GM21576 (cell line): Measurements from ENCODE around the gene DNAJB13.
A peak's percentile ranks its signal among the peaks of the same experiment; 100 is the strongest.

Source experiments
- ATAC-seq: cut with Tn5 transposase; IDR thresholded peaks from one replicate; pipeline ENCODE4 v1.9.1; 2021; ENCODE audit warnings: mild to moderate bottlenecking, moderate library complexity; ENCODE audit not compliant: unreplicated experiment

The DNAJB13 gene

DNA sequence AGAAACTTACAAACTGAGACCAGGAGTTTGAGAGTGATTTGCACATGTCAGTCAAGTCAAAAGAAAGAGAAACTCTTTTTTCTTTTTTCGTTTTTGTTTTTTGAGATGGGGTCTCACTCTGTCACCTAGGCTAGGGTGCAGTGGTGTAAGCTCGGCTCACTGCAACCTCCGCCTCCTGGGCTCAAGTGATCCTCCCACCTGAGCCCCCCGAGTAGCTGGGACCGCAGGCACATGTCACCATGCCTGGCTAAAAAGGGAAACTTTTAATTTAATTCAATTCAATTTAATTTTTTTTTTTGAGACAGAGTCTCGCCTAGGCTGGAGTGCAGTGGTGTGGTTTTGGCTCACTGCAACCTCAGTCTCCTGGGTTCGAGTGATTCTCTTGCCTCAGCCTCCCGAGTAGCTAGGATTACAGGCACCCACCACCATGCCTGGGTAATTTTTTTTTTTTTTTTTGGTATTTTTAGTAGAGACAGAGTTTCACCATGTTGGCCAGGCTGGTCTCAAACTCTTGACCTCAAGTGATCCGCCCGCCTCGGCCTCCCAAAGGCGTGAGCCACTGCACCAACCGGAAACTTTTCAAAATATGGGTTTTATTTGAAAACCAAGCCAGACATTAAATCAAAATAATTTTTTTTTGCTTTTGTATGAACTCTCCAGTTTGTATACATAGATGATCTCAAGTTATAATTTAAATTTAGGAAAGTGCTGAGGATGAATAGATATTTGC lies 48.2 kb downstream of the DNAJB13 start:
- ATAC-seq = no peak

DNA sequence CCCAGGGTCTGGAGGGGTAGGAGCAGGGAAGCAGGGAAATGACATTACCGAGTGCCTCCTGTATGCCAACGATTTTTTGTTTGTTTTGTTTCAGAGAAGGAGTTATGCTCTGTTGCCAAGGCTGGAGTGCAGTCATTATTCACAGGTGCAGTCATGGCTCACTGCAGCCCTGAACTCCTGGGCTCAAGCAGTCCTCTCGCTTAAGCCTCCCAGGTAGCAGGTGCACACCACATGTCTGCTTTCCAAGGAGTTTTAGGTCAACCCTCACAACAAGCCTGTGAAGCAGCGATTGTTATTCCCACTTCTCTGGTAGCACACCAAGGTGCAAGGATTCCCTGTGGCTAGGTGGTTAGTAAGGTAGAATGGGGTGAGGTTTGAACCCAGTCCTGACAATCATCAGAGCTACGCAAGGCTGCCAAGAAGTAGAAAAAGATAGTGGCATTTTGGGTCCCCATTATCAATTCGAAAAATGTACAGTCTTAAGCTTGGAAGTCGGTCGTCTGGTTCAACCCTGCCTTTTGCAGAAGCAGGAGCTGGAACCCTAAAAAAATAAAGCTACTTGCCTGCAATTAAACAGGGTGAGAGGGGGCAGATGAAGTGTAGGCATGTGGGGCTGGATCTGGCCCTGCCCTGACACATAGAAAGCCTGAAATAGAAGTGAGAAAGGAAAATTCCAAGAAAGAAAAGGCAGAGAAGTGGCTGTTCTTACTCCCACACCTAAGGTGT lies 48.9 kb downstream of the DNAJB13 start:
- ATAC-seq = no peak

DNA sequence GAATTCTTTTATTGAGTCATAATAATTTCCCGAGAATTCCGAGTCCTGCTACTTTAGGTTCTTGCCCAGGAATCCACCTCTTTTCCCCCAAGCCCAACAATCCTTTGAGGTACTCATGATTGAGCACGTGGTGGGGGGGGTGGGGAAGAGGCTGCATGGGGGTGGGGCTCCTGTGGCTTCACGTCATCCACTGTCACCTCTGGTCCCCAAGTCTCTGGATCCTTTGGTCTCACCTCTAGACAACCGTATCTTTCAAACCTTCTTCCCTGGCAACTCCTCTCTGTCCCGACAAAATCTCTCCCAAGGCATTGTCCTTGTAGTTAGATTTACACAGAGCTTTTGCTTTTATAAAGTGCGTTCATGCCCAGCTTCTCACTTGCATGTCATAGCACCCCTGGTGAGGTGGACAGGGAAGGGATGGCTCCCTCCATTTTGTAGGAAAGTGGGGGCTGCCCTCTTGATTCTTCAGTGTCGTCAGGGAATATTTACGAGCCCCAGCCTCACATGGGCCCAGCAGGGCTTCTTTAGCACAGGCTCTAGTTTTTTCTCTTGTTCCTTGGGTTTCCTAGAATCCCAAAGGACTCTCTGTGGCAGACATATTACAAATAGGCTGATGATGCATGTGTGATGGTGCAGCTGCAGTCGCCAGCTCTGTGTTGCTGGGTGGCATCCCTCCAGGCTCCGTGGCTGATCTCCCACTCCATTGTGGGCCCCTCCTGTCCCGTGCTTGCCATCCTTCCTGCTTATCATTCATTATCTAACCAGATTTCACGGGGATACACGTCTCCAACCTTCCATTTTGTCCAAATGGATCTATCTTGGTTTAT lies 49.7 kb downstream of the DNAJB13 start:
- no peak for ATAC-seq

DNA sequence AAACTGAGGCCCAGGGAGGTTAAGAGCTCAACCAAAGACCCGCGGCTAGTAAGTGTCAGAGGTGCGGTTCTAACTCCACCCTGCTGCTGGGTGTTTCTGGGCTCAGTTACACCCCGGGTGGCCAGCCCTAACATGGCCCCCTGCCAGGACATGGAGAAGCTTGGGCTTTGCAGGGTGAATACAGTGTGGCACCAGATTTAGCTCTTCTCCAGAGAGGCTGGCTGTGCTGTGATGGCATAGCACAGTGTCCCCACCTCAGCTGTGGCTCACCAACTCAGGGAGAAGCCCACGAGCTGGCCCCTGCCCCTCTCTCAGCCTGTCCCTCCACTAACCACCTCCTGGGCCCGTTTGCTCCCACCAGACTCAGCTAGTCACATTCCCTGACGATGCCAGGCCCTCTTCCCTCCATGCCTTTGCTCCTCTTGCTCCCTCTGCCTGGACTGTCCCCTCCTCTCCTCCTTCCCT lies 51.0 kb downstream of the DNAJB13 start:
- no peak for ATAC-seq

DNA sequence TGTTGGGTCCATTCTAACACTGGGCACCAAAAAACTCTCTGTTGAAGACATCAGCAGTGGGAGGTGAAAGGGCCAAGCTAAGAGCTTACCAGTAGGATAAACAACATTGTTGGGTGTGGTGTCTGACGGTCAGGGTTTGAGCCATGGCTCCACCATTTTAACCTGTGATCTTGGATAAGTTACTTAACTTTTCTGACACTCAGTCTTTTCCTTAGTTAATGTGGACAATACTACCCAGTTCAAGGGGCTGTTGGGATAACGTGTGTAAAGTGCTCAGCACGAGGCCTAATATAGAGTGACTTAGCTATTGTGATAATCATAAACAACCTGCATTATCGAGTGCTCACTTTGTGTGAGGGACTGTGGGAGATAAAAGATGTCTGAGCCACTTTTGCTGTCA lies 52.0 kb downstream of the DNAJB13 start:
- no peak for ATAC-seq

DNA sequence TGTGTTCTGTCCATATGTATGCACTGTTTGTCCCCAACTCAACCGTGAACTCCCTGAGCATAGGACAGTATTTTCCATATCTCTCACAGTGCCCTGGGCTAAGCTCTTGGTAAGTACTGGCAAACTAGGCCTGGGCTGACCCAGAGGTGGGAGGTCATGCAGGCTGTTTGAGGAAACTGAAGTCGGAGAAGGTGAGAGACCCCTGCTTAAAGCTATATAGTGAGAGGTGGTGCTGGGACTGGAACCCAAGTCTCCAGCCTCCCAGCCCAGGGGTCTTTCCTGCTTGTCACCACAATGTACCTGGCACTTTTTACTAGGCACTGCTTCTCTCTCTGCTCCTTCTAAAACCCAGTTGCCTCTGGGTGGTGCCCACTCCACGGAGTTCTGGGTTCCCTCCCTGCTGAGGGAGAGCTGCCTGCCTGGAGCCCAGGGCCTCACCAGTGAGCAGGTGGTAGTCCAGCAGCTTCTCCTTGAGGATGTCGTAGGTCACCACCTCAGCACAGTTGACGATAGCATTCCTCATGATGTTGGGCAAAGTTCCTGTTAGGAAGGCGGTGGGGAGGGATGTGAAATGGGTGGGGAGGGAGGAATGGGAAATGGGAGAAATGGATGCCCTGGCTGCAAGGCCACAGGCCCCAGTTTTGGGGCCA lies 53.3 kb downstream of the DNAJB13 start:
- ATAC-seq = no peak

DNA sequence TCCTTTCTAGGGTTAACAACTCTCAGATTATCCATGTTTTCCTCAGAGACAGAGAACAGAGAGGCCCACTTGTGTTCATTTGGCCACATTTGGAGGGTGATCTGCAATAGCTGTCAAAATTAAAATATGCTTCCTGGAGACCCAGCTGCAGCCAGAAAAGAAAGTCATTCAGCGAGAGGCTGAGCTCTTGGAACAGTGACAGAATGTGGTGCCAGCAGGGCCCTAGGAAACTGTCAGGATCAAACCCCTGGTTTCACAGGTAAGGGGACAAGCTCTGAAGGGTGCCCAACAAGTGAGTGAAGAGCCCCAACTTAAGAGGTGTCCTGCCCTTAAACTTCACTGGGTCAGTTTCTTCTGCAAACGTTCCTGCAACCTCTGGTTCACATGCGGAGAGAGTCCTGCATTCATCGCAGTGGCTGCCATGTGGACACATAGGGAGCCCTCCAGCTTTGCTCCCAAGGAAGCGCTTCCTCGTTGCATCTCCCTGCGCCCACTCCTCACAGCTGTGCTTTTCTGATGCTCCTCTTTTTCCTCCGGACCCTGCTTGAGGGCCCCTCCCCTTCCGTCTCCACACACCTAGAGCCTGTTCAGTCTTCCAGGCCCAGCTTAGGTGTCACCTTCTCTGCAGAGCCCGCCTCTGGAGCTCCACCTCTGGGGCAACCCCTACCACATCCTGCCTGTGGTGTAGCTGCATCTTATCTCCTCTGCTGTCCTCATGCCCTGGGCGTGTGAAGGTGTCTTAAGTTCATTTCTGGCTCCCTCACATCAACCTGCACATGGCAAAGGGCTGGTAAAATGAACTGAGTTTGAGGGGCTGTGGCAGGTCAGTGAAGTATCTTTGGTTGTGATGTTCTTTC lies 54.2 kb downstream of the DNAJB13 start:
- peak; percentile 71 for ATAC-seq

DNA sequence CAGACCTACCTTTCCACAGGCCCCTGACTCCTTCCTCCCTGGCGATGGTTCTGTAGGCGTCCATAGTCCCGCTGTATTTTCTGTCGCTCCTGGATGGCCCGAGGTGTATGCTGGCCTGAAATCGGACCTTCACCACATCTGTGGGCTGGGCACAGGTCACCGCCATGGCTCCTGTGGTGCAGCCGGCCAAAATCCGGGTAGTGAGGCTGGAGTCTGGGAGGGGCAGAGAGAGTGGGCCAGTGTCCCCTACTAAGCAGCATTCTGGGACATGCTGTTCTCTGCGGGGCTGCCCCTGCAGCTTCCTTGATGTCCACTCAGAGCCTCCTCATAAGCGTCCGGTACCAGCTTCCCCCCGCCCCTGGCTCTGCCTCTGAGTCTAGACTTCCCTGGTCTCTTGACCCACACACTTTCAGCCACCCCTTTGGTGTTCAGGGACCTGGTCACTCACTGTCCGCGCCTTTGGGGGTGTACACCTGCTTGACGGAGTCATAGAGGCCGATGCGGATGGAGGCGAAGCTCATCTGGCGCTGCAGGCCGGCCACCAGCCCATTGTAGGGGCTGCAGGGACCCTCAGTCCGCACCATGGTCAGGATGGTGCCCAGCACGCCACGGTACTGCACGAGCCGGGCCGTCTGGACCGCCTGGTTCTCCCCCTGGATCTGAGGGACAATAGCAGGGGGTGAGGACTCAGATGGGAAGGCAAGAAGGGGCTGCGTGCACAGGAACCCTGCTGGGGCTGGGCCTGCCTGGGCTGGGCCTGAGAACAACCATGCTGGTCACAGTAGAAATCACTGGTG lies 55.1 kb downstream of the DNAJB13 start:
- ATAC-seq = no peak

DNA sequence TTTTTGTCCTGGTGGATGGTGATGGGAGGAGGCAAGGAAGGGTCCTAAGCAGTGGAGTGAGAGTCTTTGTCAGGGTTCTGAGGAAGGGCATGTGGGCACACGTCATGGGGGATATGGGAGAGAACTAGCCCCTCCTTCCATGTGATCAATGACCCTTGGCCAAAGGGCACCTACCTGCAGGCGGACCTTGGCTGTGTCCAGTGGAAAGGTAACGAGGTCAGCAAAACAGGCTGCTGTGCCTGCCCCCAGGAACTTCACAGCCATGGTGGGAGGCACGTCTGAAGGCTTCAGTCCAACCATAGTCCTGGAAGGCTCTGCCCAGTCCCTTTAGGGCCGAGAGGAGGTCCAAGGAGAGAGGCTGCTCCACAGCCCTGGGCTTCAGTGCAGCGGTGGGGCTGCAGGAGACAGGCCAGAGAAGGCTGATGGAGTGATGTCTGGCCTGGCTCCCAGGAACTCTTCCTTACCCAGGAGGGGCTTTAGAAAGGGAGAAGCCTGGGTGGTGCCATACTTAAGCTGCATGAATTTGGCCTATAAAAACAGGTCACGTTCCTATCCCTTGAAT lies 56.0 kb downstream of the DNAJB13 start:
- no peak for ATAC-seq

DNA sequence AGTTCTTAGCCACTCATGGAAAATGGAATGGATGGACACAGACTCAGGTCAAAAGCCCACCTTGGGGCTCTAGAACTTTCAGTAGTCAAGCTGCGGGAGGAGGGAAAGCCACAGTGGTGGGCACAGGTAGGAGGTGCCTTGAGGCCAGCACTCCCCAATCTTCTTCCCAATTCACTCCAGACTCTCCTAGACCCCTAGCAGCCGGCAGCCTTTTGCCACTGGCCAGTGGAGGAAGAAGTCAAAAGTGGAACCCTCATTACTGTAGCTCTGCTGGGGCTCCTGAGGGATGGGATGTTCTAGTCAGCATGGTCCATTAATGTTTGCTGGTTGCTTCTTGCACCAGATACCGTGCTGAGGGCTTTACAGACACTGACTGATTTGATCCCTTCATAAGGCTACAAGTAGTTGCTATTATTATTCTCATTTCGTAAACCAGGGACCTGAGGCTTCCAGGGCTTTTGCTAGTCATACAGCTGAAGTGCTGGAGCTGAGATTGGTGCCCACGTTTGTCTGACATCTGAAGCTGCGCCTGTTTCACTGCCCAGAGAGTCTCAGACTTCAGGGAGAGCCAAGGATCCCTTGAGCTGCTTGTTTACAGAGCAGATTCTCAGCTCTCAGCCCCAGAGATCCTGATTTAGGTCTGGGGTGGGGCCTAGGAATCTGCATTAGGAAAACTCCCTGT lies 57.0 kb downstream of the DNAJB13 start:
- ATAC-seq = no peak

DNA sequence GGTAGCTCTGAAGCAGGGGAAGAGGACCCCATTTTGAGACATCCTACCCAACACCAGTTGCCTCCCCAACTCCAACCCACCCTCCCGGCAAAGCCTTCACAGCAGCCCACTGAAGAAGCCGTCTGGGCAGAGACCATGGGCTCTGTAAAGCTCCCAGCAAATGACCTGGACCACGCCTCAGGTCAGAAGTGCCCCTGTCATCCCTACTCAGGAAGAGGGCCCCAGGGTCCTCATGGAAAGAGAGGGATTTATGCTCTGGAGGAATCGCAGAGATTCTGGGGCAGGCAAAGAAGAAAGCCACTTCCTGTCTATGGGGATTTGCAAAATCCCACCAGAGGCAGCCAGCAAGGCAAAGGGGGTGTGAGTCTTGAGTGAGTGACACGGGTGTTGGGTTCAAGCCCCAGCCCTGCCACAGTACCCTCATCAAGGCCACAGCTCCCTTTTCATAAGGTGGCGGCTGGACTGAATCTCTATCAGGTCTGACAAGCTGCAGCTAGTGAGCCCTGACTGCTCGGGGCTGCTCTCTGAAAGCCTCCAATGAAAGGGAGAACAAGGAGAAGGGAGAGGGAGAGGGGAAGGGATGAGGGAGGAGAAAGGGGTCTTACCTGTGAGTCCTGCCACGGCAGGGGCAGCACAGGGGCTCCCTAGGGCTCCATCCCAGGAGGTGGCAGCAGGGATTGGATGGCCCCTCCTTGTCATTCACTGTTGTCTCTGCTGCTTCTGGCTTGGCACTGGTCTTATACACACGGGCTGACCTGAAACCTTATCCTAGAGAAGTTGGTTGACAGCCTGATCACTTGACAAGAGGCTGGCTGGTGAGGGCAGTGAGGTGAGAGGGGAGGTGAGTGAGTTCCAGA lies 57.8 kb downstream of the DNAJB13 start, which contains the start of gene UCP3:
UCP3 (minus strand) TSS at position 713 of the 857 bp plus-strand sequence. CDS start 2,043 bp downstream, outside the sequence.
- ATAC-seq = no peak

DNA sequence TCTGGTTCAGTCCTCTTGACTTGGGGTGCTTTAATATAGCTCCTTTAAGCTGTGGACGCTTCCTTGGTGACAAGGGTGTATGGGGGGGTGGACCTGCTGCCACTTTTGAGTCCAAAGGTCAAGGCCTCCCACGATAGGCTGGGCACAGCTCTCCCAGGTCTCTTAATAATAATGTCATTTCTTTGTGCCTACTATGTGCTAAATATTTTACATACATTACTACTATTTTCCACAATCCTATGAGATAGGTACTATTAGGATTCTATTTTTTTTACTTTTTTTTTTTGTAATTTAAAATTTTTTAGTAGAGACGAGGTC lies 58.4 kb downstream of the DNAJB13 start:
- ATAC-seq = no peak

DNA sequence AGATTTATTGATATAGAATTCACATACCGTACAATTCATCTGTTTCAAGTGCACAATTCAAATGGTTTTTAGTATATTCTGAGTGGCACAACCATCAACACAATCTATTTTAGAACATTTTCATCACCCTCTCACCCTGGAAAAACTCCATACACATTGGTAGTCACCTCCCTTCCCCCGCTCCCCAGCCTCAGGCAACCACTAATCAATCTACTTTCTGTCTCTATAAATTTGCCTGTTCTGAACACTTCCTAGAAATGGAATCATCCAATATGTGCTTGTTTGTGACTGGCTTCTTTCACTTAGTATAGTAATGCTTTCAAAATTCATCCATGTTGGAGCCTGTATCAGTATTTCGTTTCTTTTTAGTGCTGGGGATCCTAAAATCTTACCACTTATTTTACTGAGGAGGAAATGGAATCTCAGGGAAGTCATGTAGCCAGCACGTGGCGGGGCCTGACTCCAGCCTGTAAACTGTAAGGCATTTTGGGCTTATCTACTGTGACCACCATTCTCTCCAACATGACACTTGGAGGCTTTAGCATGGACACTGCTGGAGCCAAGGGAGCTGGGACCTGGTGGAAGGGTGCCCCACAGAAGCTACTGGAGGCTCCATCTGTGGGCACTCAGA lies 59.0 kb downstream of the DNAJB13 start:
- ATAC-seq = no peak

DNA sequence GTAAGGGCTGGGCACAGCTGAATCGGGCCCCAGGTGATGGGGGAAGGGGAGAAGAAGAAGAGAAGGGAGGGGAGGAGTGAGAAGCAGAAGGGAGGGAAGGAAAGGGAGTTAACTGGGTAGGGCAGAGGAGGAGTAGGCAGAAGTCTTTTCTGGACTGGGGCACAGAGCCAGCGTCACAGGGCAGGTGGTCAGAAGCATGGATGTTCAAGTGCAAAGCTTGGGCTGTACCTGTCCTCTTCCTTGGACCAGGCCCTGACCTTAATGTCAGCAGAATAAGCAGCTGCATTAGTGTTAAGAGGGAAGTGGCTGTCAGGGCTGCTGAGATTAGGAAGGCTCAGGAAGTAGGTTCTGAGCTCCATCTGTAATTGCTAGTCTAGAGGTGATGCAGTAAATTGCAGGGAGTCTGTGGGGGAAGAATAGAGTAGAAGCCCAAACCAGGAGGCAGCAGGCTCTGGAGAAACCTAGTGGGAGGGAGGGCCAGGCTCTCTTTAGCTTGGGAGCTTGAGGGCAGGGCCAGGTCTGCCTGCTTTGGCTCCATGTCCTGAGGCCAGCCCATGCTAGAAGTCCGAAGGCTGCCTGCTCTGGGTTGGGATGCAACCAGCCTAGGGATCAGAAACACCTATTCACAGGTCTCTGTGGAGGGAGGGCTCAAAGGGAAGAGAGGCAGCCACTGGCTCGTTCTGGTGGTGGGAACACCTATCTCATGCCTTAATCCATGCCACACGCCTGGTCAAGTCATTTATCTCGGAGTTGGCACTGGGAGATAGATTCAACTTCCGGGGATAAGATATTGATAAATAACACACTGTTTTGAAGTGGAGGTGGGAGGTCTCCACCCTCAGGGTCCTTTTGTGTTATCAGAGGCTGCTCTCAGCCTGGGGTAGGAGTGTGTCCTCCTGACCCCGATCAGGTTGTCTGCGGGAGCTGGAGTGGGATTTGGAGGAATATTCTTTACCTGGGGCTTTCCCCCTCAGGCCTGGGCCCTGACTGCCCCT lies 59.8 kb downstream of the DNAJB13 start:
- ATAC-seq = no peak

DNA sequence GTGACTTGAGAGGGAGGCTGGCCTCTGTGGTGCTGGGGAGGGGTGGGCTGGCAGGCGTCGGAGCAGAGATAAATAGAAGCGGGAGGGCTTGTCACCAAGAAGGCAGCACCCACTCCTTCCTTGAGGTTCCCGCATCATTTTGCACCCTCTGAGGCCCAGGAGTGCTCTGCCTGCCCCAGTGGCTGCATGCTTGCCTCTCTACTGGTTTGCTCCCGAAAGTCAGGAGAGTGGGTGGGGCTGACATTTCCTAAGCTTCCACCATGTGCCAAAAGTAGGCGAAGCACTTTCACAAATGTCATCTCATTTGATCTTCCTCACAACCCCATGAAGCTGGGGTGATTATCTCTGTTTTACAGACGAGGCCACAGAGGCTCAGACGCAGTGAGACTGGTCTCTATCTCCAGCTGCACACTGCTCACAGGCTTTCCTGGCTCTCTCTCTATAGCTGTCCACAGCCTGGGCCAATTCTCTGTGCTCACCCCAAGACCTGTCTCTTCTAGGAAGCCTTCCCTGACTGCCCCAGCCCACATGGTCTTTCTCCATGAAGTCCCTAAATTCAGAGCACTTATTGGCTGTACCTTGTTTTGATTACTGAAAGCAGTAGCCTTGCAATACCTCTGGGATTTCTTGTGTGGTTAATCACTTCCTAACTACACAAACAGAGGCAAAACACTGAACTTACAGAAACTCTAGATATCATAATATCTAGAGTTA lies 60.7 kb downstream of the DNAJB13 start:
- ATAC-seq = peak; percentile 72
